OCI-LY7 (cell line): ENCODE results near the gene TAF8. TPM values are rescaled to one million over a fixed set of nuclear protein-coding genes. Genes with fewer than 3 reads are reported as not detected.

Source experiments
- BruUV-seq: library from RNA; stranded (reverse); fragments of 400-500 nt; replicated peaks from 2 replicates; lab custom pipeline; 2021; lab: Mats Ljungman, UMichigan
- CTCF ChIA-PET: fragments of 300-600 bp; sonication (Branson Sonifier 250); formaldehyde crosslinking; loops from one replicate; lab custom pipeline; 2022; ENCODE audit warnings: antibody characterized with exemption; ENCODE audit not compliant: unreplicated experiment; lab: Charles Lee
- POLR2A ChIA-PET: fragments of 300-600 bp; sonication (Branson Sonifier 250); formaldehyde crosslinking; loops from one replicate; lab custom pipeline; 2022; ENCODE audit warnings: antibody characterized with exemption; lab: Charles Lee
- DNase-seq: peaks from one replicate; pipeline ENCODE4 v3.0.0-alpha.2; 2015; ENCODE audit warnings: low spot score
- H2AFZ ChIP-seq: fragments of 200-600 bp; sonication (generic), shearing (Covaris generic); 2 replicates; pipeline ENCODE4 v1.6.1; 2014; ENCODE audit warnings: mild to moderate bottlenecking, antibody characterized with exemption, low read length, moderate library complexity
- H3K27ac ChIP-seq: fragments of 200-600 bp; sonication (generic); 2 replicates; pipeline ENCODE4 v1.5.1; 2014; ENCODE audit warnings: mixed run types, low read depth, mild to moderate bottlenecking, moderate library complexity, low read length, inconsistent platforms; ENCODE audit not compliant: poor library complexity, severe bottlenecking
- H3K36me3 ChIP-seq: fragments of 200-600 bp; sonication (generic); 2 replicates; pipeline ENCODE4 v1.6.1; 2014; ENCODE audit warnings: mild to moderate bottlenecking, antibody characterized with exemption, low read length, moderate library complexity, mixed read lengths; ENCODE audit not compliant: insufficient read depth
- H3K4me1 ChIP-seq: fragments of 200-600 bp; sonication (generic); 2 replicates; pipeline ENCODE4 v1.5.1; 2014; ENCODE audit warnings: mild to moderate bottlenecking, low read length; ENCODE audit not compliant: insufficient read depth, poor library complexity, severe bottlenecking
- H3K4me2 ChIP-seq: fragments of 200-600 bp; sonication (generic); 2 replicates; pipeline ENCODE4 v1.6.1; 2014; ENCODE audit warnings: mild to moderate bottlenecking, low read length
- H3K4me3 ChIP-seq: fragments of 200-600 bp; sonication (generic); 2 replicates; pipeline ENCODE4 v1.5.1; 2014; ENCODE audit warnings: mild to moderate bottlenecking, low read depth, low read length; ENCODE audit not compliant: poor library complexity, severe bottlenecking
- H3K79me2 ChIP-seq: fragments of 200-600 bp; sonication (generic); 2 replicates; pipeline ENCODE4 v1.6.1; 2016; ENCODE audit warnings: low read depth, mild to moderate bottlenecking, low read length, moderate library complexity, mixed read lengths; ENCODE audit not compliant: insufficient read depth
- H3K9me2 ChIP-seq: fragments of 200-600 bp; sonication (generic); 2 replicates; pipeline ENCODE4 v1.6.1; 2016; ENCODE audit warnings: mild to moderate bottlenecking, low read length, mixed read lengths; ENCODE audit not compliant: insufficient read depth
- H3K9me3 ChIP-seq: fragments of 200-600 bp; sonication (generic); 2 replicates; pipeline ENCODE4 v1.6.1; 2014; ENCODE audit warnings: mild to moderate bottlenecking, mixed run types, low read length, mixed read lengths
- H4K20me1 ChIP-seq: fragments of 200-600 bp; sonication (generic); 2 replicates; pipeline ENCODE4 v1.6.1; 2014; ENCODE audit warnings: mild to moderate bottlenecking, antibody characterized with exemption, low read length, moderate library complexity, mixed read lengths; ENCODE audit not compliant: insufficient read depth
- EZH2phosphoT487 ChIP-seq: fragments of 200-600 bp; sonication (generic); IDR thresholded peaks from 2 replicates; pipeline ENCODE4 v1.6.1; 2018; ENCODE audit warnings: low read depth, borderline replicate concordance, mild to moderate bottlenecking, mixed run types, antibody characterized with exemption, low read length, moderate library complexity, mixed read lengths
- intact Hi-C: fragments of 100-400 bp; cut with micrococcal nuclease; formaldehyde crosslinking; loops from one replicate; pipeline ENCODE4 v1.10.0; 2022; ENCODE audit not compliant: unreplicated experiment
- total RNA-seq, 2 experiments: library from RNA; depleted of rRNA in 1 of 2; stranded (reverse); fragments of >200 nt in 1 of 2; shearing (Covaris generic) in 1 of 2; gene quantifications; 2 replicates each; pipeline ENCODE4 v1.2.3, GENCODE V29; 2014 to 2022
- TF ChIP-seq, protein P1 (sequence below): fragments of 200-600 bp; sonication (generic); conservative IDR thresholded peaks from 2 replicates; pipeline ENCODE4 v1.5.1; 2014; ENCODE audit warnings: mild to moderate bottlenecking, antibody characterized with exemption, low read length, moderate library complexity, mixed read lengths

TAF8 gene
- total RNA-seq, 2 experiments from 2014 or later, result 35.1 to 47.8 TPM

DNA sequence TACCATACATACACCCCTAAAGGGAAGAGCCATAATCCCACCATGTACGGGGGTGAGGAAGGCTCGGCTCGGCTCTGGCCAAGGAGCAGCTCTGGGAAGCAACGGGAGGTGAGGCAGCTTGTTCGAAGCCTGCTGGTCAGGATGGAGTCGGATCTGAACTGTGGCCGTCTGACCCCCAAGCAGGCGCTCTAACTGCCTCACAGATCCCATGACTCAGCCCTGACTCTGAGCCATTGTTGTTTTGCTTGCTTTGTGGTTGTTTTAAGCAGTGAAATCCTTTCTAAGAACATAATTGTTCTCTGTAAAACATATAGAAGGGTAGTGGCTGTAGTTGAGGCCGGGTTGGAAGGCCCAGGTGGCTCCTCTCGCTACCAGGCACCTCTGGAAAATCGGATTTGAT is 81.2 kb downstream of the TAF8 start:
- POLR2A ChIA-PET, result no interaction called here
- Histone ChIP-seq H2AFZ (no peak overlapping the region), H4K20me1 (no peaks in the 10 kb centered on the region), H3K79me2 (no peaks in the 10 kb centered on the region), H3K4me2 (no peak overlapping the region), H3K27ac (no peak overlapping the region), H3K9me3 (no peaks in the 10 kb centered on the region), H3K36me3 (no peaks in the 10 kb centered on the region), H3K9me2 (no peaks in the 10 kb centered on the region), H3K4me1 (peaks cover 5% of the 10 kb centered on the region), H3K4me3 (no peak overlapping the region)
- BruUV-seq, result no TSS peak
- TF ChIP-seq EZH2phosphoT487, result no peak
- TF ChIP-seq, protein P1, sequence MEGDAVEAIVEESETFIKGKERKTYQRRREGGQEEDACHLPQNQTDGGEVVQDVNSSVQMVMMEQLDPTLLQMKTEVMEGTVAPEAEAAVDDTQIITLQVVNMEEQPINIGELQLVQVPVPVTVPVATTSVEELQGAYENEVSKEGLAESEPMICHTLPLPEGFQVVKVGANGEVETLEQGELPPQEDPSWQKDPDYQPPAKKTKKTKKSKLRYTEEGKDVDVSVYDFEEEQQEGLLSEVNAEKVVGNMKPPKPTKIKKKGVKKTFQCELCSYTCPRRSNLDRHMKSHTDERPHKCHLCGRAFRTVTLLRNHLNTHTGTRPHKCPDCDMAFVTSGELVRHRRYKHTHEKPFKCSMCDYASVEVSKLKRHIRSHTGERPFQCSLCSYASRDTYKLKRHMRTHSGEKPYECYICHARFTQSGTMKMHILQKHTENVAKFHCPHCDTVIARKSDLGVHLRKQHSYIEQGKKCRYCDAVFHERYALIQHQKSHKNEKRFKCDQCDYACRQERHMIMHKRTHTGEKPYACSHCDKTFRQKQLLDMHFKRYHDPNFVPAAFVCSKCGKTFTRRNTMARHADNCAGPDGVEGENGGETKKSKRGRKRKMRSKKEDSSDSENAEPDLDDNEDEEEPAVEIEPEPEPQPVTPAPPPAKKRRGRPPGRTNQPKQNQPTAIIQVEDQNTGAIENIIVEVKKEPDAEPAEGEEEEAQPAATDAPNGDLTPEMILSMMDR, result no peak
- no peak for DNase-seq
- CTCF ChIA-PET, result no interaction called here
- intact Hi-C loops, result no loop called here

DNA sequence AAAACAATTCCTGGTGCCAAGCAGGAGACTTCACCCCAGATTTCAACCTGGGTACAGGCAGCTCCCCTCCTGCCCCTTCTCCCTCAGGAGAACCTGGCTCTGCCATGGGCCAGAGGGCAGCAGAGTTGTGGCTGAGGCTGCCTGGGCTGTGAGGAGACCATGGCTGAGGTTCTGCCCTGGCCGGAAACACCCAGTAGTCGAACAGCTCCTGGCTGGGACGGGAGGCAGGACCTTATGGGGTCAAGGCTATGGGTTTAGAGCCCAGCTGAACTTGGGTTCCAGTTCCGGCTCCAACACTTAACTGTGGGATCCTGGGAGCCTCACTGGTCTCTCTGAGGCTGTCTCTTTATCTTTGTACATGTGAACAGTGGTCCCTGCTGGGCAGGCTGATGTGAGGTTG is 83.6 kb downstream of the TAF8 start:
- ChIA-PET CTCF (no interaction called here), POLR2A (no interaction called here)
- Histone ChIP-seq H3K4me2 (no peak overlapping the region), H4K20me1 (no peaks in the 10 kb centered on the region), H3K4me3 (no peak overlapping the region), H2AFZ (no peak overlapping the region), H3K9me3 (no peaks in the 10 kb centered on the region), H3K27ac (no peak overlapping the region), H3K36me3 (no peaks in the 10 kb centered on the region), H3K9me2 (no peaks in the 10 kb centered on the region), H3K4me1 (peaks cover 12% of the 10 kb centered on the region), H3K79me2 (no peaks in the 10 kb centered on the region)
- no TSS peak for BruUV-seq
- no peak for TF ChIP-seq EZH2phosphoT487
- TF ChIP-seq, protein P1, result no peak
- intact Hi-C loops, result no loop called here
- no peak for DNase-seq

DNA sequence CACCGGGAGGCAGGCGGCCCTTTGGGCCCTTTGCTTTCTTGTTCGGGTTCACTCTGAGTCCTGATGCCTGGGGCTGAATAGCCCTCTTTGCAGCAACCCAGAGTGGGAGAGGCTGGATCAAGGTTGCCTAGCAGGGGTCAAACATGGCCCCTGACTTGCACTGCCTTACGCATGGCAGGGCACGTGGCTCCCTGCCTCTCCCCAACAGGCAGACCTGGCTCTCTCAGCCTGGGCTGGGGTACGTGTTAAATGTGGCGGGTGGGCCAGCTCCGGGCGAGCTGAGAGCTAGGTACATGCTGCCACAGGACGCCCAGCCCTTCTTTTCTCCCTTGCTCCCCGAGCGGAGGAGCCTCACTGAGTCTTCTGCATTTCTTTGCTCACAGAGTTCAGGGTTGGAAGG is 84.8 kb downstream of the TAF8 start:
- no TSS peak for BruUV-seq
- H3K9me3 ChIP-seq, result no peaks in the 10 kb centered on the region
- no peaks in the 10 kb centered on the region for H4K20me1 ChIP-seq
- H3K4me3 ChIP-seq, result no peak overlapping the region
- H3K27ac ChIP-seq, result no peak overlapping the region
- peaks cover 12% of the 10 kb centered on the region for H3K4me1 ChIP-seq
- POLR2A ChIA-PET, result interaction anchor here (0.6 kb wide), 1 partner anchor 806 kb away, joined by 6 read pairs; no protein-coding TSS in a partner anchor
- H2AFZ ChIP-seq, result no peak overlapping the region
- no peak for DNase-seq
- CTCF ChIA-PET, result no interaction called here
- no peaks in the 10 kb centered on the region for H3K79me2 ChIP-seq
- TF ChIP-seq EZH2phosphoT487, result no peak
- no peak overlapping the region for H3K4me2 ChIP-seq
- no peaks in the 10 kb centered on the region for H3K36me3 ChIP-seq
- intact Hi-C loops, result no loop called here
- H3K9me2 ChIP-seq, result no peaks in the 10 kb centered on the region
